Adrenal gland (tissue), 5 donors: ENCODE measurements around the gene LYSMD2.

Source experiments
- CTCF ChIP-seq, 6 experiments: fragments of 450-650 bp in 4 of 6; fragments of 200-600 bp in 2 of 6; sonication (generic) in 1 of 6; IDR thresholded peaks; 1 replicate in 5 of 6; 2 replicates in 1 of 6; pipeline versions ENCODE4 v1.5.1 to v1.8.0; 2016 to 2021; ENCODE audit warnings: antibody characterized with exemption in 6 of 6, mild to moderate bottlenecking in 2 of 6, moderate library complexity in 1 of 6
- POLR2A ChIP-seq, 2 donors: fragments of 450-650 bp; IDR thresholded peaks; one replicate each; pipeline ENCODE4 v1.6.1; 2017; ENCODE audit warnings: antibody characterized with exemption in 2 of 2, mild to moderate bottlenecking in 2 of 2, moderate library complexity in 1 of 2
- donor health status: DM: no; HTN: no; CAD: no.

- TF ChIP-seq CTCF (IDR thresholded peaks at IDR 0.05) (no peak), POLR2A (IDR thresholded peaks at IDR 0.05) (no peak)
Measured at GRCh38 chr15:51781506-51781905, 44.1 kb upstream of the LYSMD2 start.
